Measurements from ENCODE around the gene ORC1.
A peak's percentile ranks its signal among the peaks of the same experiment; 100 is the strongest.

The ORC1 gene

GRCh38 chr1:52404116-52404974 is at the start of gene ORC1, which contains the start of gene PRPF38A:
ORC1 (minus strand) TSS chr1:52404423; CDS start chr1:52402223, 2,200 bp downstream.
PRPF38A (plus strand) TSS chr1:52404602; CDS start chr1:52404750, 148 bp downstream.
- DNase-seq: peak; percentile 91

- no peak for DNase-seq
Measured at GRCh38 chr1:52444463-52444862, 40.2 kb upstream of the ORC1 start.

- no peak for DNase-seq
Measured at GRCh38 chr1:52439976-52440375, 35.8 kb upstream of the ORC1 start.

- no peak for DNase-seq
Measured at GRCh38 chr1:52436817-52437216, 32.6 kb upstream of the ORC1 start.

- no peak for DNase-seq
Measured at GRCh38 chr1:52435650-52436049, 31.4 kb upstream of the ORC1 start.

GRCh38 chr1:52435211-52435610 is 31.0 kb upstream of the ORC1 start:
- DNase-seq: no peak

- no peak for DNase-seq
Measured at GRCh38 chr1:52432807-52433206, 28.6 kb upstream of the ORC1 start.

DNA sequence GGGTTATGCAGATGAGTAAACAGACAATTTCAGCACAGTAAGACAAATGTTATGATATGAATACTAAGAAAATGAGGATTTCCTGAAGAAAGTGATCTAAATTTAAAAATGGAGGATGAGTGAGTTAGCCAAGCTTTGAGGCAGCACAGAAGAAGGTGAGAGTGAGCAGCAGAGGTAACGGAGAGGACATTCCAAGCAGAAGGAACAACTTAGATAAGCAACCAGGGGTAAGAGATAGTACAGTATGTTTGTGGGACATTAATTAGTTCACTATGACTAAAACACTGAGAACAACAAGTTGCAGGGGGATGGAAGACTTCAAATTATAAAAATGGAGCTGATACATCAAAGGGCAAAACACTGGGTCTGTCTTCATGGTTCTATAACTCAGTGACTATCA is 22.9 kb upstream of the ORC1 start:
- no peak for DNase-seq

GRCh38 chr1:52426371-52426770 is 22.1 kb upstream of the ORC1 start:
- DNase-seq: no peak

DNA sequence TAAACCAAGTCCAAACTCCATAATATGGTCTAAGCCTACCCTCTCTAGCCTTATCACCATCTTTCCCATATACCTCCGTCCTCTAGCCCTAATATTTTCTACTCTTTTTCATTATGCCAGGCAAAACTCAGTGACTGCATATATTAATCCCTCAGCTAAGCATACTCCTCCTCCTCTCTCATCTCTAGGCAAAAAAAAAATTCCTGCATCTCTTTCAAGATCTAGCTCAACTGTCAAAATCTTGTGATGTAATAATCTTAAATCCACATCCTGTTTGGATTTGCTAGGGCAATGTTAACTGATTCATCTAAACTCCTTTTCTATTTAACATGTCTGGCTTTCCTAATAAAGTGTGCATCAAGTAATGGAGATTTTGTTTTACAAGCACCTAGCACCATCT is 20.6 kb upstream of the ORC1 start:
- DNase-seq: no peak

DNA sequence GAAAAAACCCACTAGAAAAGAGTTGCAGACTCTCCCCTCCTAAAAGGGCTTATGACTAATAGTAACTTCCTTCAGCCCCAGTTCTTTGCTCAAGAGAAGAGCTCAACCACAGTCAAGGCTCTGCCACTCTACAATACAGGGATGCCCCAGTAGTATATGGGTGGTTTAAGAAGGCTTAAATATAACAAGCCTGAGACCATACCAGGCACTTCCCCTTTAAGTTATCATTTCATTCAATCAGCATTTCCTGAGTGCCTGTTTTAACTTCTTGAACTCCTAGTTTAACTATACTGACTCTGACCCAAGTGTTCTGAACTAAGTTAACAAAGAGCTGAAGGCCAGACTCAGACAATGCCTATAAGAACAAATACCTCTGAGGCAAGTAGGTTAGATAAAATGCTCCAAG is 20.0 kb upstream of the ORC1 start:
- DNase-seq: no peak

- DNase-seq: no peak
Measured at GRCh38 chr1:52423771-52424170, 19.5 kb upstream of the ORC1 start.

DNA sequence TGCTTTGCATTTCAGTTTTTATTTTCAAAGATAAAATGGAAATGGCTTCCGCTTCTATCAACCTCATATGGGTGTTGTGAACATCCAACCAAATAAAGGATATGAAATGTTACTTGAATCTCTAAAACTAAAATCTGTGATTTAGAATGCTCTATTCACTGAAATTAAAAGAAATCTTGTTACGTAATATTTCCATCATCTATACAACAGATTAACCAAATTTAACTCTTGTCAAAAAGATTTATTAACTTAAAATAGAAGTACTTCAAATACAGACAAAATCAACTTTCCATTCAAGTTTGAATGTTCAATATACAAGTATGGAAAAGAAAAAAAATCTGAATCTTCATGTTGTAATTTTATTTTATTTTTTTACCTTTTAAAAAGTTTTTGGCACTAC is 18.8 kb upstream of the ORC1 start:
- no peak for DNase-seq

- DNase-seq: no peak
Measured at GRCh38 chr1:52420713-52421112, 16.5 kb upstream of the ORC1 start.

DNA sequence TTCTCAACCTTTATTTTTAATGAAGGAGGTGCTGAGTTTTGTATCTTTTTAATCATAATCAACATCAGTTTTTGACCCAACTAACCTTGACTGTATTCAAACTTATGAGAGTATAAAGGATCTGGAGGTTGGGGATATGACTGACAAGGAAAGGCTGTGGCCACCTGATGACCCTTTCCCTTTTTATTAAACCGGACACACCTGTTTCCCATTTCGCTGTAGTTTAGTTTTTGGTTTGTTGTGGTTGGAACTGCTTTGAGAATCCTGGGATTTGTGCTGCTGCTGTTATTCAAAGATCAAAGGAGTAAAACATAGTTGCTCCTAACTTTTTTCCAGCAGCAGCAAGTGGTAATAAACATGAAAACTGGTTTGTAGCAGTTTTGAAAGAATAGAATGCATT is 12.6 kb upstream of the ORC1 start:
- DNase-seq: no peak

- DNase-seq: no peak
Measured at GRCh38 chr1:52414942-52415341, 10.7 kb upstream of the ORC1 start.

DNA sequence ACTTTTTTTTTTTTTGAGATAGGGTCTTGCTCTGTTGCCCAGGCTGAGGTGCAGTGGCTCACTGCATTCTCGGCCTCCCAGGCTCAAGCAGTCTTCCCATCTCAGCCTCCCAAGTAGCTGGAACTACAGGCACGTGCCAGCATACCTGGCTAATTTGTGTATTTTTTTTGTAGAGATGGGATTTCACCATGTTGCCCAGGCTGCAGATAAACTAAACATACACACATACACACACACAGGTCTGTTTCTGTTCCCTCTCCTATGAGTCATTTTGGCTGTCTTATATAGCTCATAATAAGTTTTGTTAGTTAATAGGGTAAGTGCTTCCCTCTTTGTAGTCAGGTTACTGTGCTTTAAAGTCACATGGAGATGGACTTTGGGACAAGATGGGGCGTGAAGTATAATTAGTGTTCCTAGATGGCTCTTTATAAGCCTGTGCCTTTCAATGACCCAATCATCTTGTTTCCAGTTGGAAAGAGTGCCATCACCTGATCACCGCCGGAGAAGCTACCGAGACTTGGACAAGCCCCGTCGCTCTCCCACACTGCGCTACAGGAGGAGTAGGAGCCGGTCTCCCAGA is 9.3 kb upstream of the ORC1 start:
- no peak for DNase-seq

- DNase-seq: no peak
Measured at GRCh38 chr1:52404975-52405338, 734 bp upstream of the ORC1 start.

DNA sequence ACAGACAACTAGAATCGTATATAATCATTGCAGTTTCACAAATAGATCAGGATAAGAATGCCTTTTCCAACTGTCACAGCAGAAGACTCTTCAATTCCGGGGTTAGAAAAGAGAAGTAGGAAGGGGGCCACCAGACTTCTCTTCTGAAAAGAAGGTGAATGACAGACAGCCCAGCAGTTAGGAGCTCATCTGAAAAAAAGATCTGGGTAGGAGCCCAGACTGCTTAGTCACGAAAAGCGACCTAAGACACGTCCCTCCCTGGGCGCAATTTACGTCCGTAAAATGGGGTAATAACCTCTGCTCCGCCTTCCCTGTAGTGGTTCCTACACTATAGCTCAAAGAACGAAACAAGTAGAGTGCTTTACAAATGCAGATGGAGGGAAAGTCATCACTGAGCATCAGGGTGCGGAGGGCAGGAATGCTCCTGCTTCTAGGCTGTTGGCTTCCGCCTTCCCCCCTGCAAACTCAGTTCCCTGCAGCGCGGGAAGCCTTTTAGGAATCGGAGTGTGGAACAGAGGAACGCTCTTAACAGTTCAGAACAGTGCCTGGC is 582 bp downstream of the ORC1 start:
- DNase-seq: peak; percentile 40

DNA sequence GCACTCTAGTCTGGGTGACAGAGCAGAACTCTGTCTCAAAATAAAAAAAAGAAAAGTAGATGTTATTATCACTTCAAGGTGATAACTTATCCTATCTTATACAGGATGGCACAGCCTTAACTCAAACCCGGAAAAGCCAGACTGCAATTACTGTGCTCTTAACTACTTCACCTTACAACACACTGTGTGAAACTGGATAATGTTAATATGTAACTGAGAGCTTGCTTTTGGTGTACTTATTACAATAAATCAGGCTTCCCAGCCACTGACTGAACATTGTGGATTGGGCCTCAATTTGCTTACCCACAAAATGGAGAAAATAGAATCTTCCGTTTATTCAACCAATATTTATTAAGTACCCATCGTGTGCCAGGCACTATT is 1.4 kb downstream of the ORC1 start:
- no peak for DNase-seq

DNA sequence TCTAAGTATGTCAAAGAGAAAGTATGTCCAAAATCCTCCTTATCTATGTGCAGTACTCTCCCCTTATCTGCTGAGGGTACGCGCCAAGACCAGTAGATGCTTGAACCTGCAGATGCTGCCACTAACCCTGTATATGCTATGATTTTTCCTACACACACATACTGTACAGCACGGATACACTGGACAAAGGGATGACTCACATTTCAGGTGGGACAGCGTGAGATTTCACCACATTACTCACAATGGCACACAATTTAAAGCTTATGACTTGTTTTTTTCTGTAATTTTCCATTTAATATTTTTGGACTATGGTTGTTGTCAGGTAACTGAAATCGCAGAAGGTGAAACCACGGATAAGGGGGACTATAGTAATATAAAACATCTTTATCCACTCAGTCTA is 4.1 kb downstream of the ORC1 start:
- DNase-seq: no peak

DNA sequence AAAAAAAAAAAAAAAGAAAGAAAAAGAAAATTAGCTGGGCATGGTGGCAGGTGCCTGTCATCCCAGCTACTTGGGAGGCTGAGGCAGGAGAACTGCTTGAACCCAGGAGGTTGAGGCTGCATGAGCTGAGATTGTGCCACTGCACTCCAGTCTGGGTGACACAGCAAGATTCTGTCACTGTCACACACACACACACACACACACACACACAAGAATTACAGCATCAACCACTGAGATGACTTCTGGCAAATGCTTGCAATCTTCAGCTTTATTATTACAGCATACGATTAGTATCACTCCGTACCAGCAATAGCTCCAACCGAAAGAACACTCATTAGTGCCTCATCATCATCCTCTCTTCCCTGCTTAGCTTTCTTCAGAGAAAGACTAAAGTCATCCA is 4.6 kb downstream of the ORC1 start:
- no peak for DNase-seq

DNA sequence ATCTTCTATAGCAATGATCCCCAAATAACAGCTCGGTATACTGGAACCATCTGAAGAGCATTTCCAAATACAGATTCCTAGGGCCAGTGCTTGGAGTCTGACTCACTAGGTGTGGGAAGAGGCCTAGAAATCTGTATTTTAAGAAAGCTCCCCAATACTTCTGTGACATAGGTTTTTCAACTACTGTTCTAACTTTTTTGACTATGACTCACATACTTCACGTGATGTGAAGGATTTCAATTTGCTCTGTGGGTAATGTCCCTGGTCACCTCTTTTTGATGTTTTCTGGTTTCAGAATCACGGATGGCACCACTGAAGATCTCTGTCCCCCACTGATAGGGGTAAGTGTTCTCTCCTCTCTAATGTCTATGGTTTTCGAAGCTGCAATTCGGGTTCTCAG is 11.0 kb downstream of the ORC1 start:
- DNase-seq: no peak

GRCh38 chr1:52386458-52386857 is 17.8 kb downstream of the ORC1 start:
- no peak for DNase-seq
